Kidney epithelial cell (primary cell): ENCODE data around the gene AMZ1. TPM values are rescaled to one million over a fixed set of nuclear protein-coding genes. Genes with fewer than 3 reads are reported as not detected.

Source experiments
- DNase-seq: peaks from one replicate; pipeline ENCODE4 v3.0.0-alpha.2; 2010; ENCODE audit warnings: low read depth
- H3K27me3 ChIP-seq: 2 replicates; pipeline ENCODE4 v1.6.0; 2011; ENCODE audit warnings: low read length; ENCODE audit not compliant: control insufficient read depth, insufficient read depth
- H3K36me3 ChIP-seq: 2 replicates; pipeline ENCODE4 v1.5.1; 2011; ENCODE audit warnings: low read length; ENCODE audit not compliant: control insufficient read depth, insufficient read depth
- H3K4me3 ChIP-seq: 2 replicates; pipeline ENCODE4 v1.5.1; 2011; ENCODE audit warnings: low read depth, mild to moderate bottlenecking, control low read depth, low read length
- total RNA-seq: library from RNA; depleted of rRNA; stranded (reverse); fragments of >200 nt; gene quantifications from 2 replicates; pipeline ENCODE4 v1.2.3, GENCODE V29; 2015
- TF ChIP-seq, protein P1 (sequence below): IDR thresholded peaks from 2 replicates; pipeline ENCODE4 v1.5.1; 2011; ENCODE audit warnings: mild to moderate bottlenecking, moderate library complexity, low read length, control low read depth, inconsistent platforms; ENCODE audit not compliant: insufficient read depth, poor library complexity, severe bottlenecking

The AMZ1 gene
- total RNA-seq, 1 donor from 2014 or later: 2.8 TPM

DNA sequence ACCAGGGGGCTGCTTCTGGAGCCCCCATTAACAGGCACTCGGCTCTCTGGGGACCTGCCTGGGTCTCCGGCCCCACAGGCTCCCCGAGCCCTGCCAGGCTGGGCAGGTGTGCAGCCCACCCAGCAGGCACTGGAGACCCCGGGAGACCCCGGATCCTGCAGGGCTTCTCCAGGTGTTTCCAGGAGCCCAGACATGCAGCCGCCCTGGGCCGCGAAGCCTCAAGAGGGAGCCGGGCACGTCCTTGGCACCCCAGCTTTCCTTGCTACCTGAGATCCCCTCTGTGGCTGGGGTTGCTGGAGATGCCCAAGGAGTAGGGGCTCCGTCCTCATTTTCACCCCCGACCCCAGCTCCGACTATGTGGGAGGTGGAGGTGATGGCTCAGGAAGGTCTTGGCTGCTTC, 7.7 kb upstream of the AMZ1 start:
- DNase-seq: no peak
- Histone ChIP-seq H3K36me3 (no peaks in the 10 kb centered on the region), H3K27me3 (peaks cover 16% of the 10 kb centered on the region), H3K4me3 (no peak overlapping the region)
- TF ChIP-seq, protein P1, sequence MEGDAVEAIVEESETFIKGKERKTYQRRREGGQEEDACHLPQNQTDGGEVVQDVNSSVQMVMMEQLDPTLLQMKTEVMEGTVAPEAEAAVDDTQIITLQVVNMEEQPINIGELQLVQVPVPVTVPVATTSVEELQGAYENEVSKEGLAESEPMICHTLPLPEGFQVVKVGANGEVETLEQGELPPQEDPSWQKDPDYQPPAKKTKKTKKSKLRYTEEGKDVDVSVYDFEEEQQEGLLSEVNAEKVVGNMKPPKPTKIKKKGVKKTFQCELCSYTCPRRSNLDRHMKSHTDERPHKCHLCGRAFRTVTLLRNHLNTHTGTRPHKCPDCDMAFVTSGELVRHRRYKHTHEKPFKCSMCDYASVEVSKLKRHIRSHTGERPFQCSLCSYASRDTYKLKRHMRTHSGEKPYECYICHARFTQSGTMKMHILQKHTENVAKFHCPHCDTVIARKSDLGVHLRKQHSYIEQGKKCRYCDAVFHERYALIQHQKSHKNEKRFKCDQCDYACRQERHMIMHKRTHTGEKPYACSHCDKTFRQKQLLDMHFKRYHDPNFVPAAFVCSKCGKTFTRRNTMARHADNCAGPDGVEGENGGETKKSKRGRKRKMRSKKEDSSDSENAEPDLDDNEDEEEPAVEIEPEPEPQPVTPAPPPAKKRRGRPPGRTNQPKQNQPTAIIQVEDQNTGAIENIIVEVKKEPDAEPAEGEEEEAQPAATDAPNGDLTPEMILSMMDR: no peak

- H3K36me3 ChIP-seq: no peaks in the 10 kb centered on the region
- H3K27me3 ChIP-seq: peaks cover 16% of the 10 kb centered on the region
- TF ChIP-seq, protein P1: peak; percentile 79
- no peak for DNase-seq
- H3K4me3 ChIP-seq: no peak overlapping the region
Observed at GRCh38 chr7:2680792-2681490, 7.1 kb upstream of the AMZ1 start.

GRCh38 chr7:2681929-2682799, 5.8 kb upstream of the AMZ1 start:
- Histone ChIP-seq H3K36me3 (no peaks in the 10 kb centered on the region), H3K4me3 (no peak overlapping the region), H3K27me3 (peaks cover 16% of the 10 kb centered on the region)
- DNase-seq: no peak
- TF ChIP-seq, protein P1: no peak

DNA sequence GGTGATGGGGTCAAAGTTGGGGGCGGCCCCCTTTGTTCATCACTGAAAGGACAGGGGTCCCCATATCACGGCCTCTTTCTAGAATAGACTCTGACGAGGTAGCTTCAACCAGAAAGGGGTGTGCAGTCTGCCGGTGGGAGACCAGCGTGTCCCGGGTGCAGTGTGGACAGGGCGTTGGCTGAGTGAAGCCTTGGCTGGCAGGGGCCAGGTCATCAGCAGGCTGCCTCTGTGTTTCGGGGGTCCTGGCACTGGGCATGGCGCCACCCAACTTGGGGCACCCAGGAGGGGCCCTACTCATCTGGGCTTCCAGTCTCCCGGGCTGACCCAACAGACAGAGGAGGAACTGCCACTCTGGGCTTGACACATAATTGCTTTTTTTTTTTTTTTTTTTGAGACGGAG, 3.5 kb upstream of the AMZ1 start:
- TF ChIP-seq, protein P1: no peak
- no peak for DNase-seq
- H3K36me3 ChIP-seq: no peaks in the 10 kb centered on the region
- H3K4me3 ChIP-seq: no peak overlapping the region
- H3K27me3 ChIP-seq: peaks cover 21% of the 10 kb centered on the region

GRCh38 chr7:2686101-2686500, 1.9 kb upstream of the AMZ1 start:
- H3K4me3 ChIP-seq: no peak overlapping the region
- H3K27me3 ChIP-seq: peaks cover 9% of the 10 kb centered on the region
- DNase-seq: no peak
- no peaks in the 10 kb centered on the region for H3K36me3 ChIP-seq
- TF ChIP-seq, protein P1: no peak
